GM10248 (cell line): ENCODE results near the gene AKAP6.

Experiments used
- CTCF ChIA-PET: fragments of 300-600 bp; sonication (Branson Sonifier 250); formaldehyde crosslinking; extraction: SDS; loops from one replicate; lab custom pipeline; 2021; ENCODE audit warnings: antibody characterized with exemption; lab: Yijun Ruan, JAX
- POLR2A ChIA-PET: fragments of 350-650 bp; sonication (Branson Sonifier 250); formaldehyde crosslinking; extraction: SDS; loops from one replicate; lab custom pipeline; 2020; ENCODE audit warnings: antibody characterized with exemption; lab: Yijun Ruan, JAX
- DNase-seq: peaks from one replicate; pipeline ENCODE4 v3.0.0; 2012; ENCODE audit errors: extremely low spot score
- TF ChIP-seq, protein P1 (sequence below): IDR thresholded peaks from 2 replicates; pipeline ENCODE4 v1.5.1; 2012; ENCODE audit warnings: mild to moderate bottlenecking, low read depth; ENCODE audit errors: extremely low read depth, missing control alignments, control extremely low read depth

Gene AKAP6

DNA sequence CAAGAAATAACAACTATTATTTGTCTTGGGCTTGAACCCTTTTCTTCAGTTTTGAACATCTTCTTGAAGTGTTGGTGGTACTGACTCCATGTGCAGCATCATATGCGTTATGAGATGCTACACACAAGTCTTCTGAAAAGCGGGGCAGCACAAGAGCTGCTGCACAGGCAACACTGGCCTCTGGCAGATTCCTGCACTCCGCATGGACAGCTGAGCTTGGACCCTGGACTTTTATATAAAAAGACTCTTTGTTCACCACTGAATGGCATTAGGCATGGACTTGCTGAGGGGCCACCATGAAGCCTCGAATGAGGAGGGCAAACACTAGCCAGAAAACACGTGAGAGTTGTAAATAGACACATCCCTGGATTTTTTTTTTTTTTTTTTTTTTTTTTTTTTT, 398.7 kb downstream of the AKAP6 start:
- DNase-seq = no peak
- ChIA-PET CTCF (interaction anchor here (0.8 kb wide), 1 partner anchor 26 kb away, joined by 3 read pairs; no protein-coding TSS in a partner anchor), POLR2A (no interaction called here)
- TF ChIP-seq, protein P1, sequence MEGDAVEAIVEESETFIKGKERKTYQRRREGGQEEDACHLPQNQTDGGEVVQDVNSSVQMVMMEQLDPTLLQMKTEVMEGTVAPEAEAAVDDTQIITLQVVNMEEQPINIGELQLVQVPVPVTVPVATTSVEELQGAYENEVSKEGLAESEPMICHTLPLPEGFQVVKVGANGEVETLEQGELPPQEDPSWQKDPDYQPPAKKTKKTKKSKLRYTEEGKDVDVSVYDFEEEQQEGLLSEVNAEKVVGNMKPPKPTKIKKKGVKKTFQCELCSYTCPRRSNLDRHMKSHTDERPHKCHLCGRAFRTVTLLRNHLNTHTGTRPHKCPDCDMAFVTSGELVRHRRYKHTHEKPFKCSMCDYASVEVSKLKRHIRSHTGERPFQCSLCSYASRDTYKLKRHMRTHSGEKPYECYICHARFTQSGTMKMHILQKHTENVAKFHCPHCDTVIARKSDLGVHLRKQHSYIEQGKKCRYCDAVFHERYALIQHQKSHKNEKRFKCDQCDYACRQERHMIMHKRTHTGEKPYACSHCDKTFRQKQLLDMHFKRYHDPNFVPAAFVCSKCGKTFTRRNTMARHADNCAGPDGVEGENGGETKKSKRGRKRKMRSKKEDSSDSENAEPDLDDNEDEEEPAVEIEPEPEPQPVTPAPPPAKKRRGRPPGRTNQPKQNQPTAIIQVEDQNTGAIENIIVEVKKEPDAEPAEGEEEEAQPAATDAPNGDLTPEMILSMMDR = no peak

DNA sequence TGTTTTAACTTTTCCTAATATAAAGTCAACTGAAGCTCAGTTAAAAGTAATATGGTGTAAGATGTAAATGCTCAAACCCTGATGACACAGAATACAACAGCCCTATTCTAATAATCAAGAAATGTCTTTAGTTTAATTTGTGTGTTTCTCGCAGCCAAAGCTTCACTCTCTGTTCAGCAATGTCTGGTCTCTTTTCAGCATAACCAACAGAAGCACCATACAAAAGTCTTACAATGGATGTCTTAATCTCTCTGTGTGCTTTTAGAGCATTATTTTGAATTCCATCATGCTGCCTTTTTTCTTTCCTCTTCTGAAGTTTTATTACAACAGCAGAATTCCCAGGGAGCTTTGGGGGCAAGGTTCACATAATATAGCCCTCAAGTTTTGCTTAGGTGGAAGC, 399.4 kb downstream of the AKAP6 start:
- CTCF ChIA-PET = no interaction called here
- POLR2A ChIA-PET = no interaction called here
- TF ChIP-seq, protein P1 = no peak
- no peak for DNase-seq

DNA sequence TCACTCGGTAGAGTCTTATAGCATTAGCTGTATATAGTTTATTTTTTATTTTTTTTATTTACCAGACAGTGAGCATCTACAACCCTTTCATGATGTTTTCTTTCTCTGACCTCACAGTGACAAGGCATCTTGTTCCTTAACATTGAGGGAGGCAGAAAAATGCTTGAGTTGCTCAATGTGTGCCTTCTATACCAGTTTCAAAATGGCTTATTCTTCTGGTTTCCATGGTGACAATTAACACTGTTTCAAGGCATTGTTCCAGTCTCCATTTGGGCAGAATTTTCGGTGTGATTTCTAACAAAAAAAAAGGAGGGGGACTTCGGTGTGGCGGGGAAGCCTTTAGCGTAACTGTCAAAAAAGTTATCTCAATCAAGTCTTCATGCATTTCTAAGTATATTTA, 399.9 kb downstream of the AKAP6 start:
- no peak for DNase-seq
- POLR2A ChIA-PET = no interaction called here
- TF ChIP-seq, protein P1 = no peak
- CTCF ChIA-PET = no interaction called here

DNA sequence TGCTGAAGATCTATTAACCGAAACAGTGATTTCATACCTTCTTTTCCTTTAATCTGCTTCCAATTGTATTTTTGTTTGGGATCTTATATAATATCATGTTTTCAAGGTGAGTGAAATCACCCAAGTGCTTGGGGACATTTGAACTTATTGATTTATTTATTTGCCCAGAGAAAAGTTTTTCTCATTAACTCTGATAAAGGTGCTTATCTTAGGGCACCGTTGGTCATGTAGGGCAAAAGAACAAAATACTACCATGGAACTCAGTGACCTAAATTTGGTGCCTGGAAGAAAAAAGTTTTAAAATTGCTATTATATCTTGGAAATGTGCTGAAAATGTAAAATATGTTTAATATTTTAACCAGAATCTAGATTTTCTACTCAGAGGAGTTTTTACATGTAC, 402.2 kb downstream of the AKAP6 start:
- ChIA-PET CTCF (no interaction called here), POLR2A (no interaction called here)
- TF ChIP-seq, protein P1 = no peak
- DNase-seq = no peak

DNA sequence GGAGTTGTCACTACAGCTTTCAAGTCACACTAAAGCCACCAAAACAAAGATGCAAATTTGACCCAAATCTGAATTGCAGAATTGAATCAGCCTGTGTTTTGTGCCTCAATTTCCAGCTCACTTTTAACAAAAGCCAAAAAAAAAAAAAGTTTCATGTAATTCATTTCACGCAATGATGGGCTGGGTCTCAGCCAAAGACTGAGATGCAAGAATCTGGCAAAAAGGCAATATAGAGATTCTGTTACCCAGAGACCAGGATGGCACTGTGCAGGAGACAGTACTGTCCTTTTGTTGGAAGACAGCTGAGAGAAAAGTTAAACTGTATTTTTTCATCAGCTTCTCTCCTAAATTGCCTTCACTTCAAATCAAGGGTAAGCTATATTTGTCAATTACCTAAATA, 403.9 kb downstream of the AKAP6 start:
- TF ChIP-seq, protein P1 = no peak
- CTCF ChIA-PET = interaction anchor here (0.7 to 1.5 kb wide), 4 partner anchors 17 to 120 kb away, joined by 3 read pairs; no protein-coding TSS in a partner anchor

DNA sequence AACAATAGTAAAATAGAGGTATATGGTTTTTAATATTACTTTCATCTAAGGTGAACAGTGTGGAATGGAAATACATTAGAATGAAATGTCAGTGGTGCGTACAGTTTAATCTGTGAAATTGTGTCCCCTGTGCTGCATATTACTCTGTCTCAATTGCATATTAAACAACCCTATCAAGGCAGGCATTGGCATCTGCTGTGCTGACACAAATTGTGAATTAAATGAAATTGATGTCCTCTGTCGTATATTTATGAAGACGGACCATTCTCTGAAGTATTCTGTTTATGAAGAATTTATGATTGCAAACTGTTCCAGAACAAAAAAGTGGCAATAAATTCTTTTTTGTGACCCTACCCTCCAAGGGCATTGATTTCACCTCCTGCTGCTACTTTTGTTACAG, 405.2 kb downstream of the AKAP6 start:
- ChIA-PET POLR2A (no interaction called here), CTCF (interaction anchor here (1.0 kb wide), 1 partner anchor 41 kb away, joined by 3 read pairs; no protein-coding TSS in a partner anchor)
- DNase-seq = no peak
- TF ChIP-seq, protein P1 = no peak

More for the DNA sequence above, 403.9 kb downstream of the AKAP6 start:
- DNase-seq = no peak
- POLR2A ChIA-PET = no interaction called here
